Measurements from ENCODE around the gene HCRTR1.

HCRTR1 gene

DNA sequence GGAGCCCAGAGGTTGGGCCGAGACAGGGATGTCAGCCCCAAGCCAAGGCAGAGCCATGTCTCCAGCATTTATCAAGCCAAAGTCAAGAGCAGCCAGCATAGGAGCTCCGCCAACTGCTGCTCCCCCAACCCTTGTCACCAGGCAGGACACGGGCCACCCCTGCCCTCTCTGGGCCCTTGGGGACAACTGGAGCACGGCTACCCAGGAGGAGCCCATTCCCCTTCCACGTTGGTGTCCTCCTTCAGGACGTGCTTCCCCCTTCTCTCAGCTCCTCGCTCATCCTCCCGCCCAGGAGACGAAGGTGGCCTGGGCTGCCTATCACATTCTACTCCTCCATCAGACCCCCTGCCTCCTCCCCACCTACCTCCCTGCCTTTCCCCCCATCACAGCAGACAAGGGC, 47.0 kb downstream of the HCRTR1 start:
- Histone ChIP-seq H3K36me3 (ENCODE audit: control insufficient read depth in 5 of 5, insufficient read depth in 5 of 5, low read length in 5 of 5) (peaks cover 0 to 8% (median 5%) of the 10 kb centered on the region in 5 donors), H3K9me3 (ENCODE audit: control insufficient read depth in 5 of 5, low read length in 5 of 5) (no peaks in the 10 kb centered on the region), H3K4me1 (ENCODE audit: control insufficient read depth in 5 of 5, insufficient read depth in 5 of 5, low read length in 5 of 5) (peaks cover under 1 to 21% (median 10%) of the 10 kb centered on the region in 5 donors), H3K27me3 (ENCODE audit: control insufficient read depth in 5 of 5, insufficient read depth in 4 of 5, low read length in 5 of 5) (peaks cover 0 to 2% (median 0%) of the 10 kb centered on the region in 5 donors), H3K27ac (ENCODE audit: low read depth, low read length) (no peak overlapping the region), H3K9ac (ENCODE audit: low read length in 5 of 5) (no peak overlapping the region), H3K4me3 (ENCODE audit: low read depth in 1 of 5, low read length in 5 of 5) (no peak overlapping the region)

- no peak overlapping the region for H3K27ac ChIP-seq (ENCODE audit: low read depth, low read length)
- H3K4me1 ChIP-seq (ENCODE audit: control insufficient read depth in 5 of 5, insufficient read depth in 5 of 5, low read length in 5 of 5), result peaks cover 5 to 30% (median 19%) of the 10 kb centered on the region in 5 donors
- H3K9me3 ChIP-seq (ENCODE audit: control insufficient read depth in 5 of 5, low read length in 5 of 5), result no peaks in the 10 kb centered on the region
- H3K36me3 ChIP-seq (ENCODE audit: control insufficient read depth in 5 of 5, insufficient read depth in 5 of 5, low read length in 5 of 5), result peaks cover 0 to 8% (median 5%) of the 10 kb centered on the region in 5 donors
- no peak overlapping the region for H3K9ac ChIP-seq (ENCODE audit: low read length in 5 of 5)
- H3K4me3 ChIP-seq (ENCODE audit: low read depth in 1 of 5, low read length in 5 of 5), result no peak overlapping the region
- peaks cover 0 to 2% (median 0%) of the 10 kb centered on the region in 5 donors for H3K27me3 ChIP-seq (ENCODE audit: control insufficient read depth in 5 of 5, insufficient read depth in 4 of 5, low read length in 5 of 5)
These were observed 47.9 kb downstream of the HCRTR1 start for GRCh38 chr1:31665234-31665878.

DNA sequence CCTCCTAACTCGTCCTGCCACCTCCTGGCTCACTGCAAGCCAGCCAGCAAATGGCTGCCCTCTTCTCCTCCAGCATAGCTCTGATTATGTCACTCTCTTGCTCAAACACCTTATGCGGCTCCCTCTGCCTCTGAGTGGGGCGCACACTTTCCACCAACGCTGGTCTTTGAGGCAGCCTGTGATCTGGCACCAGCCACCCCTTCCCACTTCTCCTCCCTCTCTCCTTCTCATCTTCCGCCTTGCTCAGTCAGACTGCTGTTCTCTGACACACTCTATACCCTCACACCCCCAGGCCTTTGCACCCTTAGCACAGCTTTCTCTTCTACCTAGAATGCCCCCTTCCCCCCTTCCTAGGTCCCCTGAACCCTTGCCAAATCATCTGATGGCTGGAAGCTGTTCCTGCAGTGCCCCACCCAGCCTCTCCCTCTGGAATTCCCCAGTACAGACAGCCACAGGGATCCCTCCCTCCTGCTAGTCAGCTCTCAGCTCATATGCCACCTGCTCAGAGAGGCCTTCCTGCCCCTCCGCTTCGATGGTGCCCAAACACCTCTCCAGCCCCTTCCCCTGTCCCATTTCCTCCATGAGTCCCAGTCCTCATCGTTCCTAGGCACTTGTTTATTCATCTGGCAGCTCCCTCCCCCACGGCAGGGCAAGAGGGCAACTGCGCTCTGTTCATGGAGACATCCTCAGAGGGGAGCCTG, 48.9 kb downstream of the HCRTR1 start:
- Histone ChIP-seq H3K4me3 (ENCODE audit: low read depth in 1 of 5, low read length in 5 of 5) (no peak overlapping the region), H3K9ac (ENCODE audit: low read length in 5 of 5) (no peak overlapping the region), H3K4me1 (ENCODE audit: control insufficient read depth in 5 of 5, insufficient read depth in 5 of 5, low read length in 5 of 5) (peaks cover 5 to 35% (median 28%) of the 10 kb centered on the region in 5 donors), H3K27ac (ENCODE audit: low read depth, low read length) (no peak overlapping the region), H3K27me3 (ENCODE audit: control insufficient read depth in 5 of 5, insufficient read depth in 4 of 5, low read length in 5 of 5) (peaks cover 0 to 2% (median 0%) of the 10 kb centered on the region in 5 donors), H3K9me3 (ENCODE audit: control insufficient read depth in 5 of 5, low read length in 5 of 5) (no peaks in the 10 kb centered on the region), H3K36me3 (ENCODE audit: control insufficient read depth in 5 of 5, insufficient read depth in 5 of 5, low read length in 5 of 5) (peaks cover 0 to 8% (median 2%) of the 10 kb centered on the region in 5 donors)

- Histone ChIP-seq H3K27ac (ENCODE audit: low read depth, low read length) (no peak overlapping the region), H3K4me3 (ENCODE audit: low read depth in 1 of 5, low read length in 5 of 5) (no peak overlapping the region), H3K36me3 (ENCODE audit: control insufficient read depth in 5 of 5, insufficient read depth in 5 of 5, low read length in 5 of 5) (peaks cover 0 to 11% (median 5%) of the 10 kb centered on the region in 5 donors), H3K9ac (ENCODE audit: low read length in 5 of 5) (no peak overlapping the region), H3K4me1 (ENCODE audit: control insufficient read depth in 5 of 5, insufficient read depth in 5 of 5, low read length in 5 of 5) (peaks cover 5 to 38% (median 30%) of the 10 kb centered on the region in 5 donors), H3K27me3 (ENCODE audit: control insufficient read depth in 5 of 5, insufficient read depth in 4 of 5, low read length in 5 of 5) (peaks cover 0 to 2% (median 0%) of the 10 kb centered on the region in 5 donors), H3K9me3 (ENCODE audit: control insufficient read depth in 5 of 5, low read length in 5 of 5) (no peaks in the 10 kb centered on the region)
These were observed 49.7 kb downstream of the HCRTR1 start for GRCh38 chr1:31667065-31667785.

GRCh38 chr1:31668303-31668883, 50.9 kb downstream of the HCRTR1 start:
- Histone ChIP-seq H3K36me3 (ENCODE audit: control insufficient read depth in 5 of 5, insufficient read depth in 5 of 5, low read length in 5 of 5) (peaks cover 0 to 12% (median 7%) of the 10 kb centered on the region in 5 donors), H3K4me1 (ENCODE audit: control insufficient read depth in 5 of 5, insufficient read depth in 5 of 5, low read length in 5 of 5) (peaks cover 5 to 48% (median 38%) of the 10 kb centered on the region in 5 donors), H3K9me3 (ENCODE audit: control insufficient read depth in 5 of 5, low read length in 5 of 5) (no peaks in the 10 kb centered on the region), H3K27ac (ENCODE audit: low read depth, low read length) (no peak overlapping the region), H3K4me3 (ENCODE audit: low read depth in 1 of 5, low read length in 5 of 5) (no peak overlapping the region), H3K27me3 (ENCODE audit: control insufficient read depth in 5 of 5, insufficient read depth in 4 of 5, low read length in 5 of 5) (peaks cover 0 to 2% (median 0%) of the 10 kb centered on the region in 5 donors), H3K9ac (ENCODE audit: low read length in 5 of 5) (no peak overlapping the region)

DNA sequence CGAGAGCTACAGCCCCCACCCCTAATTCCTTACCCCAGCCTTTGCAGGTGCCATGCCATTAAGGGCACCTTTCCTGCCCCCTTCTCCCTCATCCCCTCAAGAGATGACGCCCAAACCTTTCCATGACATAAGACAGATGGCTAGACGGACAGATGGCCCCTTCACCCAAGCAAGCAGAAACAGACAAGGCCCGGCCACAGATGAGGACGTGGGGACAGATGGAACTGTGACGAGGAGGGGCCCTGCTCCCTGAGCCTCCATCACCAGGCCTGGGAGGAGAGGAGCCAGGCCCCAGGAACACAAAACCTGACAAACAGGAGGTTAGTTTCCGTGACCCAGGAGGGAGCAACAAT, 51.9 kb downstream of the HCRTR1 start:
- Histone ChIP-seq H3K27me3 (ENCODE audit: control insufficient read depth in 5 of 5, insufficient read depth in 4 of 5, low read length in 5 of 5) (peaks cover 0 to 2% (median 0%) of the 10 kb centered on the region in 5 donors), H3K9ac (ENCODE audit: low read length in 5 of 5) (peak overlapping the region in 1 of 5 donors; percentile 8), H3K27ac (ENCODE audit: low read depth, low read length) (no peak overlapping the region), H3K4me1 (ENCODE audit: control insufficient read depth in 5 of 5, insufficient read depth in 5 of 5, low read length in 5 of 5) (peaks cover 5 to 50% (median 40%) of the 10 kb centered on the region in 5 donors), H3K4me3 (ENCODE audit: low read depth in 1 of 5, low read length in 5 of 5) (peak overlapping the region in 4 of 5 donors; percentile 23 to 53 (median 40)), H3K9me3 (ENCODE audit: control insufficient read depth in 5 of 5, low read length in 5 of 5) (no peaks in the 10 kb centered on the region), H3K36me3 (ENCODE audit: control insufficient read depth in 5 of 5, insufficient read depth in 5 of 5, low read length in 5 of 5) (peaks cover 0 to 12% (median 7%) of the 10 kb centered on the region in 5 donors)

- peaks cover 0 to 2% (median 0%) of the 10 kb centered on the region in 5 donors for H3K27me3 ChIP-seq (ENCODE audit: control insufficient read depth in 5 of 5, insufficient read depth in 4 of 5, low read length in 5 of 5)
- peak overlapping the region in 1 of 5 donors; percentile 25 for H3K9ac ChIP-seq (ENCODE audit: low read length in 5 of 5)
- H3K36me3 ChIP-seq (ENCODE audit: control insufficient read depth in 5 of 5, insufficient read depth in 5 of 5, low read length in 5 of 5), result peaks cover 0 to 14% (median 7%) of the 10 kb centered on the region in 5 donors
- no peaks in the 10 kb centered on the region for H3K9me3 ChIP-seq (ENCODE audit: control insufficient read depth in 5 of 5, low read length in 5 of 5)
- peak overlapping the region; percentile 23 to 54 (median 41) for H3K4me3 ChIP-seq (ENCODE audit: low read depth in 1 of 5, low read length in 5 of 5)
- no peak overlapping the region for H3K27ac ChIP-seq (ENCODE audit: low read depth, low read length)
- peaks cover 5 to 50% (median 40%) of the 10 kb centered on the region in 5 donors for H3K4me1 ChIP-seq (ENCODE audit: control insufficient read depth in 5 of 5, insufficient read depth in 5 of 5, low read length in 5 of 5)
These were observed 52.5 kb downstream of the HCRTR1 start for GRCh38 chr1:31669786-31670592.

- Histone ChIP-seq H3K27ac (ENCODE audit: low read depth, low read length) (no peak overlapping the region), H3K36me3 (ENCODE audit: control insufficient read depth in 5 of 5, insufficient read depth in 5 of 5, low read length in 5 of 5) (peaks cover 0 to 14% (median 6%) of the 10 kb centered on the region in 5 donors), H3K27me3 (ENCODE audit: control insufficient read depth in 5 of 5, insufficient read depth in 4 of 5, low read length in 5 of 5) (peaks cover 0 to 2% (median 0%) of the 10 kb centered on the region in 5 donors), H3K9me3 (ENCODE audit: control insufficient read depth in 5 of 5, low read length in 5 of 5) (no peaks in the 10 kb centered on the region), H3K4me1 (ENCODE audit: control insufficient read depth in 5 of 5, insufficient read depth in 5 of 5, low read length in 5 of 5) (peaks cover 5 to 50% (median 40%) of the 10 kb centered on the region in 5 donors), H3K9ac (ENCODE audit: low read length in 5 of 5) (peak overlapping the region in 1 of 5 donors; percentile 25), H3K4me3 (ENCODE audit: low read depth in 1 of 5, low read length in 5 of 5) (peak overlapping the region in 4 of 5 donors; percentile 39 to 54 (median 47))
These were observed 53.1 kb downstream of the HCRTR1 start for GRCh38 chr1:31670593-31670964.

- Histone ChIP-seq H3K4me1 (ENCODE audit: control insufficient read depth in 5 of 5, insufficient read depth in 5 of 5, low read length in 5 of 5) (peaks cover 5 to 52% (median 41%) of the 10 kb centered on the region in 5 donors), H3K27ac (ENCODE audit: low read depth, low read length) (no peak overlapping the region), H3K36me3 (ENCODE audit: control insufficient read depth in 5 of 5, insufficient read depth in 5 of 5, low read length in 5 of 5) (peaks cover 0 to 14% (median 6%) of the 10 kb centered on the region in 5 donors), H3K9me3 (ENCODE audit: control insufficient read depth in 5 of 5, low read length in 5 of 5) (no peaks in the 10 kb centered on the region), H3K27me3 (ENCODE audit: control insufficient read depth in 5 of 5, insufficient read depth in 4 of 5, low read length in 5 of 5) (peaks cover 0 to 2% (median 0%) of the 10 kb centered on the region in 5 donors), H3K9ac (ENCODE audit: low read length in 5 of 5) (no peak overlapping the region), H3K4me3 (ENCODE audit: low read depth in 1 of 5, low read length in 5 of 5) (no peak overlapping the region)
These were observed 53.7 kb downstream of the HCRTR1 start for GRCh38 chr1:31671147-31671546.
